GM23338 (cell line): ENCODE data around the gene ATXN7L1. TPM values are rescaled to one million over a fixed set of nuclear protein-coding genes. Genes with fewer than 3 reads are reported as not detected.

Source experiments
- ATAC-seq: fragments of 200-7000 bp; cut with Tn5 transposase; 3 replicates; pipeline ENCODE4 v1.9.1; 2020
- DNase-seq: peaks from one replicate; pipeline ENCODE4 v3.0.0-alpha.2; 2015; ENCODE audit warnings: low spot score
- H2AFZ ChIP-seq: fragments of 200-600 bp; sonication (generic); 2 replicates; pipeline ENCODE4 v1.8.0; 2016; ENCODE audit warnings: antibody characterized with exemption, mild to moderate bottlenecking, moderate library complexity
- H3F3A ChIP-seq: fragments of 200-600 bp; sonication (generic); replicated peaks from 2 replicates; pipeline ENCODE4 v1.8.0; 2017; ENCODE audit warnings: antibody characterized with exemption, mixed run types, low read depth
- H3K27ac ChIP-seq: fragments of 200-600 bp; sonication (generic); 2 replicates; pipeline ENCODE4 v1.6.1; 2016; ENCODE audit warnings: low read depth
- H3K27me3 ChIP-seq: fragments of 200-600 bp; sonication (generic); 2 replicates; pipeline ENCODE4 v1.8.0; 2016; ENCODE audit warnings: mild to moderate bottlenecking, mixed run types, moderate library complexity; ENCODE audit not compliant: insufficient read depth
- H3K36me3 ChIP-seq: fragments of 200-600 bp; sonication (generic); 2 replicates; pipeline ENCODE4 v1.8.0; 2016; ENCODE audit warnings: mild to moderate bottlenecking; ENCODE audit not compliant: insufficient read depth
- H3K4me1 ChIP-seq: fragments of 200-600 bp; sonication (generic); 2 replicates; pipeline ENCODE4 v1.8.0; 2016; ENCODE audit warnings: mild to moderate bottlenecking, moderate library complexity; ENCODE audit not compliant: insufficient read depth
- H3K4me2 ChIP-seq: fragments of 200-600 bp; sonication (generic); 2 replicates; pipeline ENCODE4 v1.7.1; 2017; ENCODE audit warnings: mixed run types
- H3K4me3 ChIP-seq: fragments of 200-600 bp; sonication (generic); 2 replicates; pipeline ENCODE4 v1.6.1; 2016; ENCODE audit warnings: mixed run types
- H3K79me2 ChIP-seq: fragments of 200-600 bp; sonication (generic); replicated peaks from 2 replicates; pipeline ENCODE4 v1.8.0; 2017; ENCODE audit warnings: mild to moderate bottlenecking; ENCODE audit not compliant: insufficient read depth
- H3K9me2 ChIP-seq: fragments of 200-600 bp; sonication (generic); 2 replicates; pipeline ENCODE4 v1.8.0; 2017; ENCODE audit not compliant: insufficient read depth
- H4K20me1 ChIP-seq: fragments of 200-600 bp; sonication (generic); replicated peaks from 2 replicates; pipeline ENCODE4 v1.8.0; 2017; ENCODE audit warnings: mild to moderate bottlenecking; ENCODE audit not compliant: insufficient read depth
- H3K27ac Mint-ChIP-seq: 2 replicates; pipeline ENCODE4 v1.8.0; 2020; ENCODE audit warnings: inconsistent platforms, mild to moderate bottlenecking, moderate library complexity, mixed read lengths
- H3K27me3 Mint-ChIP-seq: 3 replicates; pipeline ENCODE4 v1.8.0; 2022; ENCODE audit warnings: low read depth, mild to moderate bottlenecking, moderate library complexity, mixed read lengths, inconsistent platforms; ENCODE audit not compliant: insufficient read depth, poor library complexity
- H3K36me3 Mint-ChIP-seq: 3 replicates; pipeline ENCODE4 v1.8.0; 2021; ENCODE audit warnings: low read depth, mild to moderate bottlenecking, inconsistent platforms, moderate library complexity, mixed read lengths
- H3K4me1 Mint-ChIP-seq: 3 replicates; pipeline ENCODE4 v1.8.0; 2020; ENCODE audit warnings: mild to moderate bottlenecking, inconsistent platforms, mixed read lengths
- H3K4me3 Mint-ChIP-seq: 3 replicates; pipeline ENCODE4 v1.8.0; 2021; ENCODE audit warnings: moderate library complexity, mild to moderate bottlenecking, inconsistent platforms, mixed read lengths
- H3K9me3 Mint-ChIP-seq: 3 replicates; pipeline ENCODE4 v1.8.0; 2020; ENCODE audit warnings: moderate library complexity, mild to moderate bottlenecking, inconsistent platforms, mixed read lengths
- CREB1 ChIP-seq: fragments of 250-450 bp; sonication (Bioruptor Pico); IDR thresholded peaks from 2 replicates; pipeline ENCODE4 v1.5.0; 2020; ENCODE audit warnings: low read depth, mild to moderate bottlenecking, moderate library complexity
- CTCF ChIP-seq, 2 experiments: fragments of 200-600 bp in 1 of 2; sonication (generic) in 1 of 2; conservative IDR thresholded peaks; 2 replicates each; pipeline versions ENCODE4 v1.5.1 to v1.6.1; 2016 to 2017; ENCODE audit warnings: antibody characterized with exemption in 2 of 2, low read depth in 2 of 2, mild to moderate bottlenecking in 2 of 2, moderate library complexity in 1 of 2
- ETS1 ChIP-seq: IDR thresholded peaks from 2 replicates; pipeline ENCODE4 v1.6.1; 2016; ENCODE audit warnings: antibody characterized with exemption
- EZH2phosphoT487 ChIP-seq: fragments of 200-600 bp; sonication (generic); IDR thresholded peaks from one replicate; pipeline ENCODE4 v1.8.1; 2018; ENCODE audit warnings: antibody characterized with exemption; ENCODE audit not compliant: unreplicated experiment
- JUNB ChIP-seq: IDR thresholded peaks from one replicate; pipeline ENCODE4 v1.6.1; 2016; ENCODE audit warnings: antibody characterized with exemption; ENCODE audit not compliant: unreplicated experiment
- NANOG ChIP-seq: IDR thresholded peaks from 2 replicates; pipeline ENCODE4 v1.6.1; 2016; ENCODE audit warnings: antibody characterized with exemption, borderline replicate concordance
- POLR2AphosphoS5 ChIP-seq: IDR thresholded peaks from 2 replicates; pipeline ENCODE4 v1.6.1; 2016; ENCODE audit warnings: antibody characterized with exemption, low read depth
- REST ChIP-seq: IDR thresholded peaks from one replicate; pipeline ENCODE4 v1.6.1; 2018; ENCODE audit warnings: antibody characterized with exemption; ENCODE audit not compliant: unreplicated experiment
- STAT1 ChIP-seq: IDR thresholded peaks from one replicate; pipeline ENCODE4 v1.6.1; 2016; ENCODE audit warnings: antibody characterized with exemption; ENCODE audit not compliant: unreplicated experiment
- ZNF114 ChIP-seq: fragments of 250-450 bp; sonication (Bioruptor Pico); IDR thresholded peaks from 2 replicates; pipeline ENCODE4 v1.5.0; 2020; ENCODE audit warnings: mild to moderate bottlenecking, moderate library complexity
- ZNF331 ChIP-seq: fragments of 250-450 bp; sonication (Bioruptor Pico); IDR thresholded peaks from 2 replicates; pipeline ENCODE4 v1.5.0; 2020; ENCODE audit warnings: low read depth, mild to moderate bottlenecking, moderate library complexity
- long read RNA-seq: library from polyadenylated mRNA; unstranded; transcript quantifications from one replicate; pipeline ENCODE4 v2.0.0, GENCODE V29; 2020; ENCODE audit not compliant: unreplicated experiment
- polyA plus RNA-seq: library from polyadenylated mRNA; unstranded; fragments of >200 nt; fragmentation: Nextera tagmentation; extraction: Ambion mirVana; gene quantifications from 2 replicates; pipeline ENCODE4 v1.2.1, GENCODE V29; 2016
- total RNA-seq: library from RNA; depleted of rRNA; stranded (reverse); fragments of >200 nt; shearing (Covaris generic); gene quantifications from 2 replicates; pipeline ENCODE4 v1.2.3, GENCODE V29; 2014; rRNA removed

The ATXN7L1 gene
- total RNA-seq (19.4 and 29.8 TPM in 2 replicates), polyA plus RNA-seq (20.6 and 22.8 TPM in 2 replicates)
- long read RNA-seq, partial matches to known transcripts = 2 of 9 reads
- long read RNA-seq, other reads (novel, unspliced or antisense) = 4 of 9 reads

GRCh38 chr7:105876091-105876963, at the start of gene ATXN7L1:
Gene ATXN7L1 (minus strand): TSS chr7:105876599. CDS start chr7:105876558, 41 bp downstream.
- Histone ChIP-seq H3F3A (no peaks in the 10 kb centered on the region; the same call in 1 of the 2 replicates), H4K20me1 (no peaks in the 10 kb centered on the region; the same call in 1 of the 2 replicates), H3K4me3 (peak within 1 kb of the TSS; percentile 94), H3K4me1 (peaks cover 53% of the 10 kb centered on the region), H3K36me3 (peaks cover 9% of the 10 kb centered on the region), H2AFZ (peak within 1 kb of the TSS; percentile 94), H3K27ac (peak within 1 kb of the TSS; percentile 94), H3K27me3 (peaks cover 17% of the 10 kb centered on the region), H3K4me2 (peak within 1 kb of the TSS; percentile 90), H3K9me2 (0 out of 2 replicates have a peak, but pooled peaks cover 5% of the 10 kb centered on the region), H3K79me2 (peaks cover 81% of the 10 kb centered on the region)
- Mint-ChIP-seq H3K4me1 (peaks cover 45% of the 10 kb centered on the region), H3K9me3 (no peaks in the 10 kb centered on the region), H3K27ac (peak within 1 kb of the TSS; percentile 100), H3K36me3 (peaks cover 34% of the 10 kb centered on the region), H3K27me3 (peaks cover 14% of the 10 kb centered on the region), H3K4me3 (peak within 1 kb of the TSS; percentile 99)
- peak; percentile 79 for TF ChIP-seq CREB1 (CRISPR knock-in tag)
- no peak for TF ChIP-seq ZNF114 (CRISPR knock-in tag)
- peak; percentile 90 for TF ChIP-seq POLR2AphosphoS5
- peak in 1 of 2 experiments; percentile 58; a peak in 2 of 4 replicates for TF ChIP-seq CTCF (conservative IDR thresholded peaks at IDR 0.05; ENCODE audit: low read depth in 2 of 2)
- ATAC-seq (peak; percentile 81), DNase-seq (peak; percentile 98)

GRCh38 chr7:105926131-105926530, 49.7 kb upstream of the ATXN7L1 start:
- Histone ChIP-seq H3K4me2 (no peak overlapping the region), H3K9me2 (no peaks in the 10 kb centered on the region), H3K27me3 (no peaks in the 10 kb centered on the region), H3K4me1 (no peaks in the 10 kb centered on the region), H3K27ac (no peak overlapping the region), H4K20me1 (no peaks in the 10 kb centered on the region), H3K36me3 (peaks cover 4% of the 10 kb centered on the region), H3F3A (no peaks in the 10 kb centered on the region), H3K79me2 (no peaks in the 10 kb centered on the region), H3K4me3 (no peak overlapping the region), H2AFZ (no peak overlapping the region)
- ATAC-seq (no peak), DNase-seq (no peak)
- Mint-ChIP-seq H3K36me3 (peaks cover 35% of the 10 kb centered on the region), H3K27me3 (no peaks in the 10 kb centered on the region), H3K27ac (no peak overlapping the region), H3K4me1 (no peaks in the 10 kb centered on the region; the same call in 2 of the 3 replicates), H3K9me3 (peaks cover 11% of the 10 kb centered on the region; the same call in 2 of the 3 replicates), H3K4me3 (no peak overlapping the region)
- TF ChIP-seq POLR2AphosphoS5 (no peak), REST (no peak), ZNF114 (CRISPR knock-in tag) (no peak), NANOG (no peak), STAT1 (no peak), EZH2phosphoT487 (no peak), CTCF (conservative IDR thresholded peaks at IDR 0.05; ENCODE audit: low read depth in 2 of 2) (no peak), ZNF331 (no peak), ETS1 (no peak), JUNB (no peak)
